ENCODE results near the gene KCNT1. TPM values are rescaled to one million over a fixed set of nuclear protein-coding genes. Genes with fewer than 3 reads are reported as not detected.

The KCNT1 gene
- total RNA-seq, 1 experiment from 2014 or later, result not detected

DNA sequence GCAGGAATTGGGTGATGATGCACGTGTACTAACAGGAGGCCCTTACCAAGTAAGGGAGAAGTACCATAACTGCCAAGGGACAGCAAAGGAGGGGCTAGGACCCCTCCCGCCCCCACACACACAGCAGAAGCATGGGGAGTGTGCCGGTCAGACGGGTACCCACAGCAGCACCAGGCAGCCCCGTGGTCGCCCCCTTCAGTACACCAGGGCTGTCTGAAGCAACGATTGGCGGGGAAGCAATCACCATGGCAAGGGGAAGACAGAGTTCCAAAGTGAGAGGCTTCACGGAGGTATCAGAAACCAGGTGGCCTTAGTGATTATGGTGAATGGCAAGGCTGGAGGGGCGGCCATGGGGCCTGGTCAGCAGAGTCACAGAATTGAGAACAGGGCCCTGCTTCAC lies 133.1 kb downstream of the KCNT1 start:
- in situ Hi-C loops (cut with HindIII; ENCODE audit: low pct_unique_long_range_greater_than_20kb, low sequenced_read_pairs), result no loop called here
- no peak for DNase-seq (ENCODE audit: low read depth)

DNA sequence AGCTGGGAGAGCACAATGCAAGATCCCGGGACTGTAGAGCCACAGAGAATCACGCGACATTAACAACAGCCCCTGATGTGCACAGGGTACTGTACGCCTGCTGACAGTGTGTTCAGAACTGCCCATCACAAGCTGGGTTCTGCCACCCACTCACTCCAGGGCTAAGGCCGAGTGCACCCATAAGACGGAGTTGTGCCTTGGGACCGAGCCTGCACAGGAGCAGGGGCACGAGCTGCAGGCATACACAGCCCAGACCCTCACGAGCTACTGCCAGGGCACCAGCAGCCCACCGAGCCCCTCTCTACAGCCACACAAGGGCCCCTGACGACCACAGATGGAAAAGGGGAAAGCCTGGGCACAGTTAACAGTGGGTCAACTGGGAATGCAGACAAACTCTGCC lies 137.5 kb downstream of the KCNT1 start:
- in situ Hi-C loops (cut with HindIII; ENCODE audit: low pct_unique_long_range_greater_than_20kb, low sequenced_read_pairs), result no loop called here
- DNase-seq (ENCODE audit: low read depth), result no peak

DNA sequence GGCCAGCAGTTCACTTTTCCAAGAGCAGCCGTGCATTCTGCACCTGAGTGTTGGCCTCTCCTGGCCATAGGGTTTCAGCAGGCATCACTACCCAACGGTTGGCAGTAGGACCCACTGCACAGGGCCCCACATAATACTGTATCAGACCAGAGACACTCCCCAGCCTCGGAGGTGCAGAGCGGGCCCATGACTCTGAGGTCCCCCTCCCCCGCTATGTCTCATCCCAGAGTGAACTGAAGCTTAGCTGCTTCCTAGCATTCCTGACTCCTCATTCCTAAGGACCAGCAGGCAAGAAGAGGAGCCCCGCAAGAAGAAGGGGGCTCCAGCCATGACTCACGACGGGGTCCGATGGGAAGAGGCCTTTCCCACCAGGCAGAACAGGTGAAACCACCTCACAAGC lies 138.1 kb downstream of the KCNT1 start:
- in situ Hi-C loops (cut with HindIII; ENCODE audit: low pct_unique_long_range_greater_than_20kb, low sequenced_read_pairs), result no loop called here
- no peak for DNase-seq (ENCODE audit: low read depth)

DNA sequence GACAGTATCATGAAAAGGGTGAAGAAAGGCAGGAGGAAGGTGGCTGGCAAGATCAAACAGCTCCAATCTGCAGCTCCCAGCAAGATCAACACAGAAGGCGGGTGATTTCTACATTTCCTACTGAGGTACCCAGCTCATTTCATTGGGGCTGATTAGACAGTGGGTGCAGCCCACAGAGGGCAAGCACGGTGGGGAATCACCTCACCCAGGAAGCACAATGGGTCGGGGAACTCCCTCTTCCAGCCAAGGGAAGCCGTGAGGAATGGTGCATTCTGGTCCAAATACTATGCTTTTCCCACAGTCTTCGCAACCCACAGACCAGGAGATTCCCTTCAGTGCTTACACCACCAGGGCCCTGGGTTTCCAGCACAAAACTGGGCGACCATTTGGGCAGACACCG lies 138.6 kb downstream of the KCNT1 start:
- DNase-seq (ENCODE audit: low read depth), result no peak
- in situ Hi-C loops (cut with HindIII; ENCODE audit: low pct_unique_long_range_greater_than_20kb, low sequenced_read_pairs), result no loop called here

Other genes with a start within 250 kb of the KCNT1 start
- 30.4 and 32.4 TPM in 2 replicates for gene PPP1R26, start 222.4 kb upstream of the KCNT1 start, total RNA-seq (2014; rRNA removed; shearing (Covaris generic); ENCODE audit: low replicate concordance)
- 30.9 and 50.6 TPM in 2 replicates for gene MRPS2, start 201.5 kb upstream of the KCNT1 start, total RNA-seq (2014; rRNA removed; shearing (Covaris generic); ENCODE audit: low replicate concordance)
- gene LCN1, start 180.7 kb upstream of the KCNT1 start, total RNA-seq (2014; rRNA removed; shearing (Covaris generic); ENCODE audit: low replicate concordance), result not detected in 2 replicates
- not detected in 2 replicates for gene OBP2A, start 156.1 kb upstream of the KCNT1 start, total RNA-seq (2014; rRNA removed; shearing (Covaris generic); ENCODE audit: low replicate concordance)
- gene PAEP, start 140.4 kb upstream of the KCNT1 start, total RNA-seq (2014; rRNA removed; shearing (Covaris generic); ENCODE audit: low replicate concordance), result not detected in 2 replicates
- gene GLT6D1, start 62.6 kb upstream of the KCNT1 start, total RNA-seq (2014; rRNA removed; shearing (Covaris generic); ENCODE audit: low replicate concordance), result not detected in 2 replicates
- not detected in 2 replicates for gene LCN9, start 38.9 kb upstream of the KCNT1 start, total RNA-seq (2014; rRNA removed; shearing (Covaris generic); ENCODE audit: low replicate concordance)
- not detected in 2 replicates for gene SOHLH1, start 2.7 kb upstream of the KCNT1 start, total RNA-seq (2014; rRNA removed; shearing (Covaris generic); ENCODE audit: low replicate concordance)
- gene CAMSAP1, start 205.4 kb downstream of the KCNT1 start, total RNA-seq (2014; rRNA removed; shearing (Covaris generic); ENCODE audit: low replicate concordance), result 22.6 and 39.3 TPM in 2 replicates